Memory B cell (primary cell): ENCODE data around the gene CXCR1.
"Not testable (repeated sequence)": the region's sequence is repeated elsewhere in the genome, so short reads cannot be mapped to it uniquely, and the experiment has no call there.

Source experiments
- ATAC-seq: fragments of 150-1000 bp; cut with Tn5 transposase; 2 replicates; pipeline ENCODE4 v1.10.0; 2021; ENCODE audit warnings: low read depth, mild to moderate bottlenecking, moderate library complexity
- DNase-seq, 2 donors: peaks; one replicate each; pipeline ENCODE4 v3.0.0; 2022; ENCODE audit warnings: low spot score in 2 of 2
- H3K27ac Mint-ChIP-seq: one replicate; pipeline ENCODE4 v1.8.0; 2022; ENCODE audit warnings: mild to moderate bottlenecking, moderate library complexity, mixed read lengths
- H3K27me3 Mint-ChIP-seq: one replicate; pipeline ENCODE4 v1.8.0; 2022; ENCODE audit warnings: mixed read lengths
- H3K36me3 Mint-ChIP-seq: one replicate; pipeline ENCODE4 v1.8.0; 2022; ENCODE audit warnings: mild to moderate bottlenecking, mixed read lengths
- H3K4me1 Mint-ChIP-seq: one replicate; pipeline ENCODE4 v1.8.0; 2022; ENCODE audit warnings: mixed read lengths
- H3K4me3 Mint-ChIP-seq: one replicate; pipeline ENCODE4 v1.8.0; 2022; ENCODE audit warnings: mild to moderate bottlenecking, moderate library complexity, mixed read lengths
- H3K9me3 Mint-ChIP-seq: one replicate; pipeline ENCODE4 v1.8.0; 2022; ENCODE audit warnings: mixed read lengths

Gene CXCR1

DNA sequence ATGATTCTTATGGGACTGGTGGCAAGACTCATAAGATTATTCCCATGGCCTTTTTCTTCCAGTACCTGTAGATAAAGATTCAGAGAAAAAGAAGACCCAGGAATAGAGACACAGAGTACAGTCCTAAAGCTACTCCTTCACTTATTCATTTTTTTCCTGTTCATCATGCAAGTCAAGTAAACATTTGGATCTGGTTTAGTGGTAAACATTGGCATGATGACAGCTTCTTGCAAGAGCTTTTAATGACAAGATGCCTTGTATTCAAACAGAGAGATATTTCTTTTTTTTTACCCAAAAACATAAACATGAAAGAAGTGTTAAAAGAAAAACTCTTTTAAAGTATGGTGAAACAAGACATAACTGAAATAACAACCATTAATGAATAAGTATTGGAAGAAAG lies 20.7 kb downstream of the CXCR1 start:
- H3K36me3 Mint-ChIP-seq = no peaks in the 10 kb centered on the region

DNA sequence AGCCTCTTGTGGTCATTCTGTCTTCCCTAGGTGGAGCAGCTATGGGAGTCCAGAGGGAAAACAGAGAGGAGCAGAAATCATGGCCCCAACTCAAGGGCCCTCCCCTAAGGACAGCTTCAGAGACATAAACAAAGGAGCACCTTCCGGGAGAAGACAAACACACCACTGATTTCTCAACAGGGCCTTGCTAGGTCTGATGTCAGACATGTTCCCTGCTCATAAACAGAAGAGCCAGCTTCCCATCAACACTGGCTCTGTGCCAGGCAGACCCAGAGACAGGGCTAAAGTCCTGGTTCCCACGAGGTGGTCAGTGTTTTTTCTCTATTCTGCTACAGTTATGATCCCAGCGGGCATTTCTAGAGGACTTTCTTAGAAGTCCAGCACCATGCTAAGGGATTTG lies 21.6 kb downstream of the CXCR1 start:
- DNase-seq (no peak), ATAC-seq (no peak)
- peaks cover 8% of the 10 kb centered on the region for H3K27me3 Mint-ChIP-seq
- peaks cover 10% of the 10 kb centered on the region for H3K4me1 Mint-ChIP-seq
- no peak overlapping the region for H3K27ac Mint-ChIP-seq
- no peaks in the 10 kb centered on the region for H3K9me3 Mint-ChIP-seq
- H3K4me3 Mint-ChIP-seq = no peak overlapping the region
- H3K36me3 Mint-ChIP-seq = no peaks in the 10 kb centered on the region

More for the DNA sequence above, 20.7 kb downstream of the CXCR1 start:
- ATAC-seq (no peak), DNase-seq (no peak)
- H3K4me3 Mint-ChIP-seq = no peak overlapping the region
- H3K9me3 Mint-ChIP-seq = no peaks in the 10 kb centered on the region
- peaks cover 7% of the 10 kb centered on the region for H3K27me3 Mint-ChIP-seq
- H3K4me1 Mint-ChIP-seq = peaks cover 12% of the 10 kb centered on the region
- no peak overlapping the region for H3K27ac Mint-ChIP-seq

DNA sequence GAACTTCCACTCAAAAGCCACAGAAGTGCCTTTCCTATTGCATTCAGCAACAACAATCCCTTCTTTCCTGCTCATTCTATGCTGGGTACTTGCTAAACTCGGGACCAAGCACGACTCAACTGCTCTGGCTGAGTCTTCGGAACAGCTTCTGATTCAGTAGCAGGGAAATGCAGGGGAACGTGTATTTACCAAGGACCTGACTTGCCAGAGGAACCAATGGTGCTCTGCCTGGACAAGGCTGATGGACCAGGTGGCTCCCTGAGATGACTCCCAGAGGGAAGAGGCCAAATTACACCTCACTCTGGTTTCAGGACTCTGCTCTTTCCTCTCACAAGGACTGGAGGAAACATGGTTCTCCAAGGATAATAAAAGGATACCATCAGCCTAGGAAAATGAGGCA lies 28.7 kb downstream of the CXCR1 start:
- DNase-seq (no peak), ATAC-seq (no peak)
- H3K36me3 Mint-ChIP-seq = no peaks in the 10 kb centered on the region
- H3K27ac Mint-ChIP-seq = no peak overlapping the region
- H3K9me3 Mint-ChIP-seq = no peaks in the 10 kb centered on the region
- H3K27me3 Mint-ChIP-seq = peaks cover 45% of the 10 kb centered on the region
- H3K4me3 Mint-ChIP-seq = no peak overlapping the region
- peaks cover 5% of the 10 kb centered on the region for H3K4me1 Mint-ChIP-seq

GRCh38 chr2:218137514-218137913 lies 29.2 kb downstream of the CXCR1 start:
- no peaks in the 10 kb centered on the region for H3K9me3 Mint-ChIP-seq
- DNase-seq (no peak), ATAC-seq (no peak)
- peaks cover 45% of the 10 kb centered on the region for H3K27me3 Mint-ChIP-seq
- no peaks in the 10 kb centered on the region for H3K36me3 Mint-ChIP-seq
- no peak overlapping the region for H3K27ac Mint-ChIP-seq
- H3K4me1 Mint-ChIP-seq = peaks cover 5% of the 10 kb centered on the region
- H3K4me3 Mint-ChIP-seq = no peak overlapping the region

GRCh38 chr2:218130822-218131221 lies 35.9 kb downstream of the CXCR1 start:
- H3K4me1 Mint-ChIP-seq = no peaks in the 10 kb centered on the region
- no peak overlapping the region for H3K4me3 Mint-ChIP-seq
- peaks cover 16% of the 10 kb centered on the region for H3K27me3 Mint-ChIP-seq
- H3K36me3 Mint-ChIP-seq = no peaks in the 10 kb centered on the region
- no peak overlapping the region for H3K27ac Mint-ChIP-seq
- no peak for ATAC-seq
- no peaks in the 10 kb centered on the region for H3K9me3 Mint-ChIP-seq
- DNase-seq = no peak

GRCh38 chr2:218130377-218130776 lies 36.4 kb downstream of the CXCR1 start:
- no peak overlapping the region for H3K27ac Mint-ChIP-seq
- H3K4me3 Mint-ChIP-seq = no peak overlapping the region
- no peaks in the 10 kb centered on the region for H3K9me3 Mint-ChIP-seq
- peaks cover 3% of the 10 kb centered on the region for H3K4me1 Mint-ChIP-seq
- no peaks in the 10 kb centered on the region for H3K36me3 Mint-ChIP-seq
- DNase-seq (no peak), ATAC-seq (no peak)
- peaks cover 14% of the 10 kb centered on the region for H3K27me3 Mint-ChIP-seq

DNA sequence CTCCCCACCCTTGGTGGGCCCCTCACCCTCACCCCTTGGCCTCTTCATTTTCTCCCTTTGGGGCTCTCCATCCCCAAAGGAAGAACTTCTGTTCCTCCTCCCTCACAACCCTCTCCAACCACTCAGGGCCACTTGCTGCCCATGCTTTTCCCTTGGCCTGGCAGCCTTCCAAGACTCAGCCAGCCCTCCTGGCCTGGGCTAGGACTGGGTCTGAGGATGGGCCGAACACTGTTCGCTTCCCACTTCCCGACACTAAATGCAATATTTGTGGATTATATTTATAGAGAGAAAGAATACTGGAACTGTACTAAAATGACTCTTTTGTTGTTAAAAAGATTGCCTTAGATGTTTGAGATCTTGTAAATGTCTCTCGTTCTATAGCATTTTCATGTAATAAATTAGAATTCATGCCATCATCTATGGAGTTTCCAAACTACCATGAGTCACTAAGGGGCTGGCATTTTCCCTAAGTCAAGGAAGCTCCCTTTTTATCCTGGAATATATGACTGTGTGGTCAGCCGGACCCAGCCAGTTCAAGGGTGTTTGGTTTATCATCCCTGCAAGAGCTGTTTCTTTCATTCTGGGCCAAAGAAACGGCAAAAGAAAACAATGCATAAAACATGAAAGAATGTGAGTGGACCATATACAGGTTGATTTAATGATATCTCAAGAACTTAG lies 37.2 kb downstream of the CXCR1 start:
- ATAC-seq = no peak
- no peak for DNase-seq
- Mint-ChIP-seq H3K9me3 (no peaks in the 10 kb centered on the region), H3K27ac (no peak overlapping the region), H3K4me1 (peaks cover 3% of the 10 kb centered on the region), H3K36me3 (no peaks in the 10 kb centered on the region), H3K4me3 (no peak overlapping the region), H3K27me3 (peaks cover 11% of the 10 kb centered on the region)

GRCh38 chr2:218128781-218129457 lies 37.8 kb downstream of the CXCR1 start:
- Mint-ChIP-seq H3K4me1 (peaks cover 3% of the 10 kb centered on the region), H3K9me3 (no peaks in the 10 kb centered on the region), H3K4me3 (no peak overlapping the region), H3K36me3 (no peaks in the 10 kb centered on the region), H3K27ac (no peak overlapping the region), H3K27me3 (peaks cover 11% of the 10 kb centered on the region)
- no peak for DNase-seq
- ATAC-seq = no peak

DNA sequence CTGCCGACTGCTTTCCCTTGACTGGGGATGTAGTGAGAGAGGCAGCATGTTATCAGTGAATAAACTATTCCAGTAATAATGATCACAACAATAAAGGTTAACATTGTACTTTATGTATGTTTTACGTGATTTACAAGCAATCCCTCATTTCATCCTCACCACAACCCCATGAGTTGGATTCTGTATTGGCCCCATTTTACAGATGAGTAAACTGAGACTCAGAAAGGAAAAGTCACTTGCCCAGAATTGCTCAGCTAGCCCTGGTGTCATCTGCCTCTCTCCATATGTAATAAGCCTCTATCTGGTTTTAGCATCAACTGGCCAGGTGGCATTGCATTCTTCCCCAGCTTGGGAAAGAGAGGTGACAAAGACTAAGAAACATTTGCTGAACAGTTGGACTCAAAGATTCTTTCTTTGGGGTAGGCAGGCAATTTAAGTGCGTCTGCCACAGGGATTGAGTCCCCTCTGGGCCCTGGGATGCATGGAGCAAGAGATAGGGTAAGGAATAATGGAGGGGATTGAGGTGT lies 38.8 kb downstream of the CXCR1 start:
- H3K4me3 Mint-ChIP-seq = no peak overlapping the region
- H3K27me3 Mint-ChIP-seq = peaks cover 11% of the 10 kb centered on the region
- ATAC-seq (no peak), DNase-seq (no peak)
- no peaks in the 10 kb centered on the region for H3K36me3 Mint-ChIP-seq
- no peak overlapping the region for H3K27ac Mint-ChIP-seq
- H3K9me3 Mint-ChIP-seq = peaks cover under 1% of the 10 kb centered on the region
- H3K4me1 Mint-ChIP-seq = peaks cover 3% of the 10 kb centered on the region

GRCh38 chr2:218125626-218126080 lies 41.1 kb downstream of the CXCR1 start, which contains the start of gene CXCR2:
Gene CXCR2, plus strand, starts transcription at chr2:218126028. Its CDS starts 8,774 bp downstream, at chr2:218134802.
- Mint-ChIP-seq H3K27ac (no peak within 1 kb of the TSS), H3K4me1 (peaks cover 3% of the 10 kb centered on the region), H3K4me3 (peak within 1 kb of the TSS; percentile 14), H3K27me3 (peaks cover 8% of the 10 kb centered on the region), H3K9me3 (peaks cover 11% of the 10 kb centered on the region), H3K36me3 (no peaks in the 10 kb centered on the region)
- DNase-seq = no peak
- ATAC-seq = no peak

GRCh38 chr2:218125095-218125494 lies 41.7 kb downstream of the CXCR1 start:
- peaks cover 11% of the 10 kb centered on the region for H3K27me3 Mint-ChIP-seq
- H3K4me3 Mint-ChIP-seq = no peak overlapping the region
- no peak overlapping the region for H3K27ac Mint-ChIP-seq

DNA sequence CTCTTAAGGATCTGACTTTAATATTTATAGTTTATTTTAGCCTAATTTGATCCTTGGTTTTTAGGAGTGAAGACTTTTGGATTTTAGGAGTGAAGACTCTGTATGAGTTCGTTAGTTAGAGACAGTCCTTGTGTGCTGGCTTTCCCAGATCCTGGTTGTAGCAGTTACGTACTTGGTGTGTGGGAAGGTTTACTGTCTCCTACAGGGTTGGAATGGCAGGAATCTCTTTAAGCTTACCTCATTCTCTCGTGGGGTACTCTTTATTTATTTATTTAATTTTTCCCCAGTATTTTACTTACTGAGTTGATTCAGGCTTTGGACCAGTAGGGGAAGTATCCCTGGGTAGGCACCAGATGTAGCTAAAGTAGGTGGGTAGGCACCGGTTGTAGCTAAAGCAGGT lies 42.8 kb downstream of the CXCR1 start:
- DNase-seq = no peak
- ATAC-seq = no peak
- H3K9me3 Mint-ChIP-seq = peaks cover 11% of the 10 kb centered on the region
- H3K4me3 Mint-ChIP-seq = no peak overlapping the region
- no peak overlapping the region for H3K27ac Mint-ChIP-seq
- no peaks in the 10 kb centered on the region for H3K36me3 Mint-ChIP-seq
- H3K4me1 Mint-ChIP-seq = peaks cover 3% of the 10 kb centered on the region
- peaks cover 13% of the 10 kb centered on the region for H3K27me3 Mint-ChIP-seq

More at GRCh38 chr2:218125095-218125494, 41.7 kb downstream of the CXCR1 start:
- peaks cover 3% of the 10 kb centered on the region for H3K4me1 Mint-ChIP-seq
- ATAC-seq (no peak), DNase-seq (no peak)
- no peaks in the 10 kb centered on the region for H3K36me3 Mint-ChIP-seq
- peaks cover 11% of the 10 kb centered on the region for H3K9me3 Mint-ChIP-seq

GRCh38 chr2:218122286-218122685 lies 44.5 kb downstream of the CXCR1 start:
- H3K4me3 Mint-ChIP-seq, H3K36me3 Mint-ChIP-seq, ATAC-seq, H3K4me1 Mint-ChIP-seq, H3K27ac Mint-ChIP-seq, DNase-seq: not testable (repeated sequence)
- peaks cover 13% of the 10 kb centered on the region for H3K9me3 Mint-ChIP-seq
- peaks cover 11% of the 10 kb centered on the region for H3K27me3 Mint-ChIP-seq

- H3K27ac Mint-ChIP-seq, DNase-seq, H3K4me3 Mint-ChIP-seq, ATAC-seq, H3K36me3 Mint-ChIP-seq, H3K4me1 Mint-ChIP-seq: not testable (repeated sequence)
- Mint-ChIP-seq H3K27me3 (peaks cover 11% of the 10 kb centered on the region), H3K9me3 (peaks cover 13% of the 10 kb centered on the region)
These were observed 45.0 kb downstream of the CXCR1 start for GRCh38 chr2:218121789-218122188.
